ENCODE data around the gene PEX16.

PEX16 gene

GRCh38 chr11:45876401-45876800 is 41.3 kb downstream of the PEX16 start:
- no peak for DNase-seq (ENCODE audit: low read depth)

DNA sequence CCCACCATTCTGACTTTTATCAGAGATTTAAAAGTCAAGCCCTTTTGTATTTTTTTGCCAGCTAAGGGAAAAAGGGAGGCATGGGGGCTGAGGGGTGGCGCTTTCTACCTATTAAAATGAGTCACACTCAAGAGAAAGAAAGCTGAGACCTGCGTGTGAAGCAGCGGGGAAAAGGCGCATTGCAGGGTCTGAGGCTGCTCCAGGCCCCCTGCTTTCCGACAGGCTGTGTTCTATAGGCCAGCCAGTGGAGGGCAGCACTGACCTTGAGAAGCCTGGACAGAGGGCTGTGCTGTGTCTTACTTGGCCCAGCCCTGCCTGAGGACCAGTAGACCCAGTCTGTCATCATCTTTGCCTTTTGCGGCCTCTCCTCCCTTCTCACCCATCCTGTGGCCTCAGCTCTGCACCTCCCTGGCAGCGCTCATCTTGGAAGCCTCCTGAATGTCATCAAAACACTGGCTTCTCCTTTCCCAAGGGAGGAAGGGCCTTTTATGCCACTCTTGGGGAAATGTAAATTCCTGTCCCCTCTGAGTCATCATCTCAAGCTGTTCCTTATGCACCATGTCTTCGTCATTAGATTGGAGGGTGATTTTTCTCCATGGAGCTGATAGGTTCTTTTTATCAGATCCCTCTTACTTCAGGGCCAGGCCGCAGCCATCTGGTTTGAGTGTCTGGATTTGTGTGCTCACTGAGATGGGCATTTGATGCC is 44.9 kb downstream of the PEX16 start:
- DNase-seq (ENCODE audit: low read depth), result no peak

GRCh38 chr11:45871638-45872037 is 46.0 kb downstream of the PEX16 start:
- DNase-seq (ENCODE audit: low read depth), result no peak

- no peak for DNase-seq (ENCODE audit: low read depth)
These were observed 47.0 kb downstream of the PEX16 start for GRCh38 chr11:45870706-45871105.

DNA sequence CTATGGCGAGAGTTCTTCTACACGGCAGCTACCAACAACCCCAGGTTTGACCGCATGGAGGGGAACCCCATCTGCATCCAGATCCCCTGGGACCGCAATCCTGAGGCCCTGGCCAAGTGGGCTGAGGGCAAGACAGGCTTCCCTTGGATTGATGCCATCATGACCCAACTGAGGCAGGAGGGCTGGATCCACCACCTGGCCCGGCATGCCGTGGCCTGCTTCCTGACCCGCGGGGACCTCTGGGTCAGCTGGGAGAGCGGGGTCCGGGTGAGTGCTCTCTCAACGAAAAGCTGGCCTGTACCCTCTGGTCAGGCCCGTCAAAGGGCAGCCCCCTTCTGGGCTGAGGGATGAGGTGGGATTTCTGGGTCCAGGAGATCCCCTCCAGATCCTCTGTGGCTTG is 48.1 kb downstream of the PEX16 start:
- no peak for DNase-seq (ENCODE audit: low read depth)

DNA sequence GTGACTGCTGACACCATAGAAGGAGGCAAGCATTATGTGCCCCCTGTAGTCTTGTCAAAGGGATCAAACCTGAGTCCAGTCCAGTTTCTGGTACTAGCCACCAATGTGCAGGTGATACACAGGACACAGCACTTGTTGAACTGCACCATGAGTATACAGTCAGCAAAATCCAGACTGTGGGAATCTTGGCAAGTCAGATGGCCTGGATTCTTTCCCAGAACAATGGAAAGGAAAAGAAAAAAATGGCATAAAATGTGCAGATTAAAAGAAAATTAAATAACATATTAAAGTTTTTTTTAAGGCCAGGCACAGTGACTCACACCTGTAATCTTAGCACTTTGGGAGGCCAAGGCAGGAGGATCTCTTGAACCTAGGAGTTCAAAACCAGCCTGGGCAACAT is 53.6 kb downstream of the PEX16 start:
- no peak for DNase-seq (ENCODE audit: low read depth)

DNA sequence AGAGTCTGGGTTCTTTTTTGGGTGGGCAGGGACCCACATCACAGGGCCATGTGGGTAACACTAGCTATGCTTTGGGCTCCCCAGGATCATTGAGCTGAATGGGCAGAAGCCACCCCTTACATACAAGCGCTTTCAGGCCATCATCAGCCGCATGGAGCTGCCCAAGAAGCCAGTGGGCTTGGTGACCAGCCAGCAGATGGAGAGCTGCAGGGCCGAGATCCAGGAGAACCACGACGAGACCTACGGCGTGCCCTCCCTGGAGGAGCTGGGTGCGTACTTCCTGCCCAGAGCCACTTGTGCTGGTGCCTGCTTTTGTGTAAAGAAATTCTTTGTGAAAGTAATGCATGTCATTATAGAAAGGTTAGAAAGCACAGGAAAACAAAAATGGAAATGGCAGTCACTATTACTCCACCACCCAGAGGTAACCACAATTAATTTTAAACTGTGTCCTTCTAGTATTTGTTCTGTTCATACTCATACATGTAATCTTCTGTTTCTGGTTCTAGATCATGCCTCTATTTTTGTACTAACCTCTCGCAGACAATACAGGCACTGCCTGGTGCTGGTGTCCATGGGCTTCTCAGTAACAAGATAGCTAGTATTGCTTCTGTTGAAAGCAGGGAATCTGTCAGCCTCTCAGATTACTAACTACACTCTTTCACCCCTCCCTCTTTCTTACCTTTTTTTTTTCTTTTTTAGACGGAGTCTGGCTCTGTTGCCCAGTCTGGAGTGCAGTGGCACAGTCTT is 56.7 kb downstream of the PEX16 start:
- DNase-seq (ENCODE audit: low read depth), result no peak

- no peak for DNase-seq (ENCODE audit: low read depth)
These were observed 57.3 kb downstream of the PEX16 start for GRCh38 chr11:45860348-45860747.

Data from stimulated activated CD8-positive, alpha-beta memory T cell treated with anti-CD3 and anti-CD28 coated beads, Interleukin-12 subunit alpha, Interleukin-12 subunit beta, amount 100 ng/mL, for 1 hour (primary cell).